K562 (cell line): ENCODE measurements around the gene CPT1A. TPM values are rescaled to one million over a fixed set of nuclear protein-coding genes. Genes with fewer than 3 reads are reported as not detected.

Experiments used
- ATAC-seq: fragments of 200-7000 bp; cut with Tn5 transposase; 3 replicates; pipeline ENCODE4 v1.9.1; 2020; ENCODE audit warnings: moderate library complexity
- BruUV-seq: library from RNA; stranded (reverse); fragments of 400-500 nt; replicated peaks from 2 replicates; lab custom pipeline; 2021; lab: Mats Ljungman, UMichigan
- CTCF ChIA-PET: fragments of 300-600 bp; formaldehyde crosslinking; extraction: SDS; loops from one replicate; lab custom pipeline; 2021; ENCODE audit warnings: low intra/inter-chr PET ratio; lab: Yijun Ruan, JAX
- POLR2A ChIA-PET: fragments of 300-600, 350-650 bp; sonication (Branson Sonifier 250); formaldehyde crosslinking; extraction: SDS; loops from one replicate; lab custom pipeline; 2021; ENCODE audit warnings: antibody characterized with exemption, inconsistent platforms; lab: Yijun Ruan, JAX
- DNase-seq, 4 experiments: peaks; one replicate each; pipeline versions ENCODE4 v3.0.0 to v3.0.0-alpha.2; 2011 to 2018; ENCODE audit warnings: low spot score in 3 of 4, mixed read lengths in 3 of 4; ENCODE audit errors: extremely low read depth in 1 of 4
- FAIRE-seq: peaks from 2 replicates; lab custom pipeline; 2011; peaks lifted over from hg19 to GRCh38; lab: Jason Lieb, UNC
- H2AFZ ChIP-seq: 2 replicates; pipeline ENCODE4 v1.6.0; 2011; ENCODE audit warnings: low read depth, low read length, control low read depth, inconsistent platforms
- H3K27ac ChIP-seq: fragments of 200-600 bp; 3 replicates; pipeline ENCODE4 v1.8.0; 2011; ENCODE audit warnings: low read depth, mild to moderate bottlenecking, control low read depth, inconsistent platforms, low read length, moderate library complexity, mixed read lengths; ENCODE audit errors: extremely low read depth
- H3K27me3 ChIP-seq, 2 experiments: fragments of 300-600 bp in 1 of 2; 2 replicates in 1 of 2; 3 replicates in 1 of 2; pipeline versions ENCODE4 v1.6.0 to v1.8.0; 2011; ENCODE audit warnings: inconsistent platforms in 2 of 2, low read length in 2 of 2, mild to moderate bottlenecking in 1 of 2, mixed read lengths in 1 of 2, moderate library complexity in 1 of 2; ENCODE audit not compliant: control insufficient read depth in 2 of 2, insufficient read depth in 2 of 2
- H3K36me3 ChIP-seq: fragments of 300-600 bp; 3 replicates; pipeline ENCODE4 v1.8.0; 2011; ENCODE audit warnings: mild to moderate bottlenecking, low read length, inconsistent platforms; ENCODE audit not compliant: control insufficient read depth, insufficient read depth
- H3K4me1 ChIP-seq, 2 experiments: fragments of 200-600 bp in 1 of 2; replicated peaks in 1 of 2; 2 replicates in 1 of 2; 3 replicates in 1 of 2; pipeline versions ENCODE4 v1.5.1 to v1.8.0; 2011; ENCODE audit warnings: inconsistent platforms in 2 of 2, low read length in 2 of 2, mild to moderate bottlenecking in 1 of 2, mixed read lengths in 1 of 2, moderate library complexity in 1 of 2; ENCODE audit not compliant: control insufficient read depth in 2 of 2, insufficient read depth in 2 of 2
- H3K4me2 ChIP-seq: 2 replicates; pipeline ENCODE4 v1.6.1; 2011; ENCODE audit warnings: low read length, control low read depth, inconsistent platforms, mixed read lengths; ENCODE audit not compliant: insufficient read depth
- H3K4me3 ChIP-seq: fragments of 200-600 bp; sonication (generic), shearing (Covaris generic); 2 replicates; pipeline ENCODE4 v1.5.1; 2016; ENCODE audit warnings: control low read depth, inconsistent platforms
- H3K79me2 ChIP-seq: fragments of 200-600 bp; 3 replicates; pipeline ENCODE4 v1.8.0; 2011; ENCODE audit warnings: low read length, inconsistent platforms; ENCODE audit not compliant: control insufficient read depth, insufficient read depth
- H3K9ac ChIP-seq, 2 experiments: 2 replicates each; pipeline versions ENCODE4 v1.6.0 to v1.6.1; 2011; ENCODE audit warnings: low read depth in 2 of 2, low read length in 2 of 2, control low read depth in 1 of 2, inconsistent platforms in 1 of 2, mild to moderate bottlenecking in 1 of 2, mixed read lengths in 1 of 2; ENCODE audit not compliant: insufficient read depth in 1 of 2
- H3K9me1 ChIP-seq: one replicate; pipeline ENCODE4 v1.6.0; 2011; ENCODE audit warnings: inconsistent platforms, mild to moderate bottlenecking, low read length, moderate library complexity; ENCODE audit not compliant: control insufficient read depth, insufficient read depth
- H3K9me3 ChIP-seq: replicated peaks from 2 replicates; pipeline ENCODE4 v1.5.1; 2011; ENCODE audit warnings: low read depth, low read length, inconsistent platforms; ENCODE audit not compliant: control insufficient read depth, insufficient read depth
- H4K20me1 ChIP-seq: replicated peaks from 2 replicates; pipeline ENCODE4 v1.6.1; 2011; ENCODE audit warnings: low read length, inconsistent platforms, mixed read lengths; ENCODE audit not compliant: control insufficient read depth, insufficient read depth
- BCOR ChIP-seq: fragments of 450-650 bp; IDR thresholded peaks from 2 replicates; pipeline ENCODE4 v1.6.1; 2016
- CBX1 ChIP-seq: sonication (generic); IDR thresholded peaks from 2 replicates; pipeline ENCODE4 v1.6.1; 2016; ENCODE audit warnings: antibody characterized with exemption, low read depth, mild to moderate bottlenecking
- JUNB ChIP-seq: fragments of 450-650 bp; formaldehyde crosslinking; conservative IDR thresholded peaks from 2 replicates; pipeline ENCODE4 v1.4.0; 2020; ENCODE audit warnings: mild to moderate bottlenecking
- NCOA2 ChIP-seq, 2 experiments: fragments of 450-650 bp; IDR thresholded peaks; 2 replicates each; pipeline ENCODE4 v1.6.1; 2018; ENCODE audit warnings: mild to moderate bottlenecking in 2 of 2, moderate library complexity in 1 of 2; ENCODE audit not compliant: partially characterized antibody in 2 of 2
- NCOR1 ChIP-seq: fragments of 450-650 bp; IDR thresholded peaks from 2 replicates; pipeline ENCODE4 v1.6.1; 2016; ENCODE audit warnings: mild to moderate bottlenecking, moderate library complexity
- PRPF4 ChIP-seq: fragments of 200-400 bp; formaldehyde crosslinking; IDR thresholded peaks from one replicate; pipeline ENCODE4 v1.6.1; 2017; ENCODE audit warnings: low read length, low read depth, mild to moderate bottlenecking; ENCODE audit not compliant: insufficient read depth, poor library complexity, severe bottlenecking
- SIN3A ChIP-seq, 2 experiments: fragments of 150-350 bp in 1 of 2; IDR thresholded peaks; 2 replicates each; pipeline ENCODE4 v1.6.1; 2011 to 2016; ENCODE audit warnings: borderline replicate concordance in 2 of 2, low read depth in 2 of 2, low read length in 2 of 2, mild to moderate bottlenecking in 2 of 2, moderate library complexity in 2 of 2; ENCODE audit not compliant: control insufficient read depth in 1 of 2
- SMAD2 ChIP-seq: fragments of 150-350 bp; IDR thresholded peaks from 2 replicates; pipeline ENCODE4 v1.6.1; 2014; ENCODE audit warnings: low read depth, mild to moderate bottlenecking, low read length
- XRCC5 ChIP-seq: fragments of 200-400 bp; formaldehyde crosslinking; IDR thresholded peaks from 2 replicates; pipeline ENCODE4 v1.6.1; 2017; ENCODE audit warnings: low read depth, mild to moderate bottlenecking, low read length
- ZEB2 ChIP-seq: fragments of 450-650 bp; IDR thresholded peaks from 2 replicates; pipeline ENCODE4 v1.6.1; 2016
- ZNF354B ChIP-seq: fragments of 250-450 bp; sonication (Bioruptor Pico); IDR thresholded peaks from 2 replicates; pipeline ENCODE4 v1.4.0; 2020
- ZNF707 ChIP-seq: fragments of 250-450 bp; sonication (Bioruptor Pico); conservative IDR thresholded peaks from 2 replicates; pipeline ENCODE4 v1.8.0; 2022; ENCODE audit warnings: inconsistent platforms, mild to moderate bottlenecking, moderate library complexity
- WGBS: fragments of 100-300 bp; shearing (Covaris generic); methylation state at CpG from one replicate; pipeline ENCODE4 v1.1.6; 2016; ENCODE audit warnings: low coverage, mixed read lengths; ENCODE audit not compliant: insufficient coverage; ENCODE audit errors: missing lambda C conversion rate; 5-methylcytosine and 5-hydroxymethylcytosine counted together
- in situ Hi-C: fragments of 300-500 bp; cut with MboI; formaldehyde crosslinking; loops from 4 replicates; pipeline ENCODE4 v1.15.0; 2018; ENCODE audit warnings: inconsistent platforms, mixed read lengths
- intact Hi-C: fragments of 100-400 bp; cut with micrococcal nuclease; formaldehyde crosslinking; loops from 2 replicates; pipeline ENCODE4 v1.14.2; 2022
- polyA plus RNA-seq, 8 experiments: library from polyadenylated mRNA; depleted of rRNA in 4 of 8; stranded (reverse) in 5 of 8; unstranded in 3 of 8; fragments of >200 nt; fragmentation: Nextera tagmentation in 2 of 8; fragmentation: Illumina TruSeq in 1 of 8; extraction: Ambion mirVana in 2 of 8; extraction: Trizol in 1 of 8; gene quantifications; 2 replicates each; pipeline versions ENCODE4 v1.2.1 to v1.2.3, GENCODE V29; 2011 to 2014; ENCODE audit warnings: inconsistent platforms in 1 of 8, missing spikeins in 1 of 8
- total RNA-seq, 7 experiments: library from RNA; depleted of rRNA in 6 of 7; stranded (reverse); fragments of >200 nt in 6 of 7; fragmentation: Illumina TruSeq in 2 of 7; extraction: Trizol in 2 of 7; gene quantifications; 2 replicates each; pipeline versions ENCODE4 v1.2.1 to v1.2.3, GENCODE V29; 2011 to 2021; ENCODE audit warnings: low replicate concordance in 1 of 7
- TF ChIP-seq, protein P1 (sequence below): fragments of 450-650 bp; formaldehyde crosslinking; conservative IDR thresholded peaks from 2 replicates; pipeline ENCODE4 v1.4.0; 2022; ENCODE audit warnings: mild to moderate bottlenecking, missing genetic modification characterization
- TF ChIP-seq, protein P2 (sequence below): sonication (generic); formaldehyde crosslinking; IDR thresholded peaks from 2 replicates; pipeline ENCODE4 v1.8.1; 2023; ENCODE audit warnings: mild to moderate bottlenecking, missing genetic modification reagents, moderate library complexity
- TF ChIP-seq, protein P3 (sequence below): sonication (generic); formaldehyde crosslinking; IDR thresholded peaks from 2 replicates; pipeline ENCODE4 v1.8.0; 2022; ENCODE audit warnings: mild to moderate bottlenecking, low read depth, missing genetic modification reagents
- TF ChIP-seq, protein P4 (sequence below), 2 experiments: fragments of 450-650 bp; IDR thresholded peaks; 2 replicates each; pipeline ENCODE4 v1.6.1; 2016
- TF ChIP-seq, protein P5 (sequence below): fragments of 450-650 bp; formaldehyde crosslinking; IDR thresholded peaks from 2 replicates; pipeline ENCODE4 v1.4.0; 2022; ENCODE audit warnings: missing genetic modification characterization

The CPT1A gene
- total and polyA plus RNA-seq, 9 of the 15 experiments (the other 6 are each of a cell fraction or from before 2014, with no cell fraction given) = 2.6 to 29.1 (median 12.3) TPM

DNA sequence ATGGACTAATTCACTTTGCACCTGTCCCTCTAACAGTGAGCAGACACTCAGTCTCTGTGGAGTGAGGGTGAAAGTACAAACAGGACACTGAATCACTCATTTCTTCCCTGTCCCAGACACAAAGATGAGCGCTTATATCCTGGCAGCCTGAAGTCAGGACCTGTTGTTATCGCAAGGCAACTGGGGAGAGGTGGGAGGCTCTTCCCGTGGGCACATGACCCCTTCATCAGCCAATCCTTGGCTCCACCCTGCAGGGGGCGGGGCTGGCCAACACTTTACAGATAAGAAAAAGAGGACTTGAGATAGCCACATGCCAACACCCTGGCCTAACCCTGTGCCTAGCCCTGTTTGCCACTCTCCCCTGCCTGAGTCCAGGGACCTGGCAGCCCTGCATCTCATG lies 60.9 kb downstream of the CPT1A start:
- intact Hi-C loops (no loop called here), in situ Hi-C loops (no loop called here)
- Histone ChIP-seq H3K4me3 (no peak overlapping the region), H3K4me1 (peaks cover 4 to 8% of the 10 kb centered on the region in 2 experiments), H3K79me2 (no peaks in the 10 kb centered on the region), H4K20me1 (no peaks in the 10 kb centered on the region), H3K27ac (peak overlapping the region; percentile 53; the same call in 1 of the 3 replicates), H3K9ac (no peak overlapping the region; a peak in 1 of 4 replicates), H3K9me1 (no peaks in the 10 kb centered on the region), H2AFZ (peak overlapping the region; percentile 97), H3K4me2 (peak overlapping the region; percentile 74), H3K9me3 (no peaks in the 10 kb centered on the region), H3K27me3 (no peaks in the 10 kb centered on the region), H3K36me3 (peaks cover 27% of the 10 kb centered on the region; the same call in 2 of the 3 replicates)
- FAIRE-seq = peak; percentile 97
- ChIA-PET CTCF (no interaction called here), POLR2A (interaction anchor here (0.7 to 1.1 kb wide), 2 partner anchors 9 to 10 kb away, joined by 3 read pairs; no protein-coding TSS in a partner anchor)
- peak; percentile 99 for ATAC-seq
- WGBS = 6% methylated on average over 4 of the region's 4 CpGs
- BruUV-seq = no TSS peak
- DNase-seq = peak; percentile 86 to 93 (median 90)
- no peak for TF ChIP-seq JUNB (CRISPR knock-in tag)
- TF ChIP-seq PRPF4 = no peak
- TF ChIP-seq, protein P1, sequence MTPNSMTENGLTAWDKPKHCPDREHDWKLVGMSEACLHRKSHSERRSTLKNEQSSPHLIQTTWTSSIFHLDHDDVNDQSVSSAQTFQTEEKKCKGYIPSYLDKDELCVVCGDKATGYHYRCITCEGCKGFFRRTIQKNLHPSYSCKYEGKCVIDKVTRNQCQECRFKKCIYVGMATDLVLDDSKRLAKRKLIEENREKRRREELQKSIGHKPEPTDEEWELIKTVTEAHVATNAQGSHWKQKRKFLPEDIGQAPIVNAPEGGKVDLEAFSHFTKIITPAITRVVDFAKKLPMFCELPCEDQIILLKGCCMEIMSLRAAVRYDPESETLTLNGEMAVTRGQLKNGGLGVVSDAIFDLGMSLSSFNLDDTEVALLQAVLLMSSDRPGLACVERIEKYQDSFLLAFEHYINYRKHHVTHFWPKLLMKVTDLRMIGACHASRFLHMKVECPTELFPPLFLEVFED (CRISPR knock-in tag) = no peak
- TF ChIP-seq XRCC5 = no peak
- no peak for TF ChIP-seq NCOA2 (IDR thresholded peaks at IDR 0.05; ENCODE audit: partially characterized antibody in 2 of 2)
- no peak for TF ChIP-seq ZNF354B
- TF ChIP-seq, protein P2, sequence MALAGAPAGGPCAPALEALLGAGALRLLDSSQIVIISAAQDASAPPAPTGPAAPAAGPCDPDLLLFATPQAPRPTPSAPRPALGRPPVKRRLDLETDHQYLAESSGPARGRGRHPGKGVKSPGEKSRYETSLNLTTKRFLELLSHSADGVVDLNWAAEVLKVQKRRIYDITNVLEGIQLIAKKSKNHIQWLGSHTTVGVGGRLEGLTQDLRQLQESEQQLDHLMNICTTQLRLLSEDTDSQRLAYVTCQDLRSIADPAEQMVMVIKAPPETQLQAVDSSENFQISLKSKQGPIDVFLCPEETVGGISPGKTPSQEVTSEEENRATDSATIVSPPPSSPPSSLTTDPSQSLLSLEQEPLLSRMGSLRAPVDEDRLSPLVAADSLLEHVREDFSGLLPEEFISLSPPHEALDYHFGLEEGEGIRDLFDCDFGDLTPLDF (CRISPR knock-in tag) = no peak
- TF ChIP-seq, protein P3, sequence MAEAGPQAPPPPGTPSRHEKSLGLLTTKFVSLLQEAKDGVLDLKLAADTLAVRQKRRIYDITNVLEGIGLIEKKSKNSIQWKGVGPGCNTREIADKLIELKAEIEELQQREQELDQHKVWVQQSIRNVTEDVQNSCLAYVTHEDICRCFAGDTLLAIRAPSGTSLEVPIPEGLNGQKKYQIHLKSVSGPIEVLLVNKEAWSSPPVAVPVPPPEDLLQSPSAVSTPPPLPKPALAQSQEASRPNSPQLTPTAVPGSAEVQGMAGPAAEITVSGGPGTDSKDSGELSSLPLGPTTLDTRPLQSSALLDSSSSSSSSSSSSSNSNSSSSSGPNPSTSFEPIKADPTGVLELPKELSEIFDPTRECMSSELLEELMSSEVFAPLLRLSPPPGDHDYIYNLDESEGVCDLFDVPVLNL = no peak
- no peak for TF ChIP-seq ZNF707
- TF ChIP-seq ZEB2 = no peak
- TF ChIP-seq, protein P4, sequence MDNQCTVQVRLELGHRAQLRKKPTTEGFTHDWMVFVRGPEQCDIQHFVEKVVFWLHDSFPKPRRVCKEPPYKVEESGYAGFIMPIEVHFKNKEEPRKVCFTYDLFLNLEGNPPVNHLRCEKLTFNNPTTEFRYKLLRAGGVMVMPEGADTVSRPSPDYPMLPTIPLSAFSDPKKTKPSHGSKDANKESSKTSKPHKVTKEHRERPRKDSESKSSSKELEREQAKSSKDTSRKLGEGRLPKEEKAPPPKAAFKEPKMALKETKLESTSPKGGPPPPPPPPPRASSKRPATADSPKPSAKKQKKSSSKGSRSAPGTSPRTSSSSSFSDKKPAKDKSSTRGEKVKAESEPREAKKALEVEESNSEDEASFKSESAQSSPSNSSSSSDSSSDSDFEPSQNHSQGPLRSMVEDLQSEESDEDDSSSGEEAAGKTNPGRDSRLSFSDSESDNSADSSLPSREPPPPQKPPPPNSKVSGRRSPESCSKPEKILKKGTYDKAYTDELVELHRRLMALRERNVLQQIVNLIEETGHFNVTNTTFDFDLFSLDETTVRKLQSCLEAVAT (IDR thresholded peaks at IDR 0.05) = no peak
- no peak for TF ChIP-seq SIN3A (IDR thresholded peaks at IDR 0.05; ENCODE audit: borderline replicate concordance in 2 of 2, control insufficient read depth in 1 of 2, low read depth in 2 of 2, low read length in 2 of 2)
- no peak for TF ChIP-seq NCOR1
- TF ChIP-seq CBX1 = no peak
- TF ChIP-seq, protein P5, sequence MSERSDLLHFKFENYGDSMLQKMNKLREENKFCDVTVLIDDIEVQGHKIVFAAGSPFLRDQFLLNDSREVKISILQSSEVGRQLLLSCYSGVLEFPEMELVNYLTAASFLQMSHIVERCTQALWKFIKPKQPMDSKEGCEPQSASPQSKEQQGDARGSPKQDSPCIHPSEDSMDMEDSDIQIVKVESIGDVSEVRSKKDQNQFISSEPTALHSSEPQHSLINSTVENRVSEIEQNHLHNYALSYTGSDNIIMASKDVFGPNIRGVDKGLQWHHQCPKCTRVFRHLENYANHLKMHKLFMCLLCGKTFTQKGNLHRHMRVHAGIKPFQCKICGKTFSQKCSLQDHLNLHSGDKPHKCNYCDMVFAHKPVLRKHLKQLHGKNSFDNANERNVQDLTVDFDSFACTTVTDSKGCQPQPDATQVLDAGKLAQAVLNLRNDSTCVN (CRISPR knock-in tag) = no peak
- no peak for TF ChIP-seq BCOR
- TF ChIP-seq SMAD2 = no peak
